Chondrocyte (in vitro differentiated cells): ENCODE results near the gene ZNF263. TPM values are rescaled to one million over a fixed set of nuclear protein-coding genes. Genes with fewer than 3 reads are reported as not detected.
A peak's percentile ranks its signal among the peaks of the same experiment; 100 is the strongest.
"Not testable (repeated sequence)": the region's sequence is repeated elsewhere in the genome, so short reads cannot be mapped to it uniquely, and the experiment has no call there.

ENCODE experiments used
- DNase-seq: peaks from one replicate; pipeline ENCODE4 v3.0.0; 2021; ENCODE audit warnings: mixed read lengths, low spot score
- H3K27ac Mint-ChIP-seq: one replicate; pipeline ENCODE4 v1.8.0; 2021; ENCODE audit warnings: mild to moderate bottlenecking, moderate library complexity, mixed read lengths; ENCODE audit not compliant: unreplicated experiment
- H3K27me3 Mint-ChIP-seq: 2 replicates; pipeline ENCODE4 v1.8.0; 2021; ENCODE audit warnings: low read depth, mixed read lengths
- H3K36me3 Mint-ChIP-seq: 2 replicates; pipeline ENCODE4 v1.8.0; 2021; ENCODE audit warnings: low read depth, mixed read lengths
- H3K4me1 Mint-ChIP-seq: 2 replicates; pipeline ENCODE4 v1.8.0; 2021; ENCODE audit warnings: low read depth, mild to moderate bottlenecking, mixed read lengths
- H3K4me3 Mint-ChIP-seq: one replicate; pipeline ENCODE4 v1.8.0; 2021; ENCODE audit warnings: mild to moderate bottlenecking, moderate library complexity, mixed read lengths; ENCODE audit not compliant: unreplicated experiment
- H3K9me3 Mint-ChIP-seq: 2 replicates; pipeline ENCODE4 v1.8.0; 2021; ENCODE audit warnings: low read depth, mixed read lengths
- total RNA-seq: library from RNA; stranded (reverse); gene quantifications from 3 replicates; pipeline ENCODE4 v1.2.1, GENCODE V29; 2021
- TF ChIP-seq, protein P1 (sequence below): fragments of 200-600 bp; sonication (generic); IDR thresholded peaks from 2 replicates; pipeline ENCODE4 v1.5.0; 2021; ENCODE audit warnings: antibody characterized with exemption, mild to moderate bottlenecking, moderate library complexity

ZNF263 gene
- total RNA-seq, 1 donor from 2014 or later, result 22.9 TPM

GRCh38 chr16:3266873-3267537 lies 16.3 kb upstream of the ZNF263 start:
- H3K4me3 Mint-ChIP-seq, result no peak overlapping the region

GRCh38 chr16:3268294-3268693 lies 15.0 kb upstream of the ZNF263 start:
- Mint-ChIP-seq H3K36me3 (peaks cover 2% of the 10 kb centered on the region), H3K4me3 (no peak overlapping the region), H3K27me3 (no peaks in the 10 kb centered on the region), H3K9me3 (no peaks in the 10 kb centered on the region), H3K27ac (no peak overlapping the region), H3K4me1 (peaks cover 21% of the 10 kb centered on the region)
- no peak for DNase-seq
- TF ChIP-seq, protein P1, sequence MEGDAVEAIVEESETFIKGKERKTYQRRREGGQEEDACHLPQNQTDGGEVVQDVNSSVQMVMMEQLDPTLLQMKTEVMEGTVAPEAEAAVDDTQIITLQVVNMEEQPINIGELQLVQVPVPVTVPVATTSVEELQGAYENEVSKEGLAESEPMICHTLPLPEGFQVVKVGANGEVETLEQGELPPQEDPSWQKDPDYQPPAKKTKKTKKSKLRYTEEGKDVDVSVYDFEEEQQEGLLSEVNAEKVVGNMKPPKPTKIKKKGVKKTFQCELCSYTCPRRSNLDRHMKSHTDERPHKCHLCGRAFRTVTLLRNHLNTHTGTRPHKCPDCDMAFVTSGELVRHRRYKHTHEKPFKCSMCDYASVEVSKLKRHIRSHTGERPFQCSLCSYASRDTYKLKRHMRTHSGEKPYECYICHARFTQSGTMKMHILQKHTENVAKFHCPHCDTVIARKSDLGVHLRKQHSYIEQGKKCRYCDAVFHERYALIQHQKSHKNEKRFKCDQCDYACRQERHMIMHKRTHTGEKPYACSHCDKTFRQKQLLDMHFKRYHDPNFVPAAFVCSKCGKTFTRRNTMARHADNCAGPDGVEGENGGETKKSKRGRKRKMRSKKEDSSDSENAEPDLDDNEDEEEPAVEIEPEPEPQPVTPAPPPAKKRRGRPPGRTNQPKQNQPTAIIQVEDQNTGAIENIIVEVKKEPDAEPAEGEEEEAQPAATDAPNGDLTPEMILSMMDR, result no peak

More at GRCh38 chr16:3266873-3267537, 16.3 kb upstream of the ZNF263 start:
- H3K27me3 Mint-ChIP-seq, result no peaks in the 10 kb centered on the region
- H3K36me3 Mint-ChIP-seq, result peaks cover 2% of the 10 kb centered on the region
- peak overlapping the region; percentile 41 for H3K27ac Mint-ChIP-seq
- TF ChIP-seq, protein P1, result peak; percentile 75
- peaks cover 24% of the 10 kb centered on the region for H3K4me1 Mint-ChIP-seq
- H3K9me3 Mint-ChIP-seq, result no peaks in the 10 kb centered on the region
- no peak for DNase-seq

- H3K9me3 Mint-ChIP-seq, H3K36me3 Mint-ChIP-seq, H3K4me1 Mint-ChIP-seq, H3K4me3 Mint-ChIP-seq, DNase-seq, H3K27ac Mint-ChIP-seq, H3K27me3 Mint-ChIP-seq: not testable (repeated sequence)
Observed at GRCh38 chr16:3270718-3271117, 12.6 kb upstream of the ZNF263 start.

DNA sequence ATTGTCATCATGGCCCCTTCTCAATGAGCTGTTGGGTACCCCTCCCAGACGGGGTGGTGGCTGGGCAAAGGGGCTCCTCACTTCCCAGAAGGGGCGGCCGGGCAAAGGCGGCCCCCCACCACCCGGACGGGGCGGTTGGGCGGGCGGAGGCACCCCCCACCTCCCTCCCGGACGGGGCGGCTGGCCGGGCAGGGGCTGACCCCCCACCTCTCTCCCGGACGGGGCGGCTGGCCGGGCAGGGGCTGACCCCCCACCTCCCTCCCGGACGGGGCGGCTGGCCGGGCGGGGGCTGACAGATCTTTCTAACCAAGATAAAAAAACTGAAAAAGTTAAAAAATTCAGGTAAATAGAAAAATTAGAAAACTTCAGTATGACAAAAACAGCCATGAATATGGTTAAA lies 12.0 kb upstream of the ZNF263 start:
- not testable (repeated sequence) for DNase-seq, H3K9me3 Mint-ChIP-seq, H3K27ac Mint-ChIP-seq, H3K36me3 Mint-ChIP-seq, H3K4me3 Mint-ChIP-seq, H3K27me3 Mint-ChIP-seq, H3K4me1 Mint-ChIP-seq

DNA sequence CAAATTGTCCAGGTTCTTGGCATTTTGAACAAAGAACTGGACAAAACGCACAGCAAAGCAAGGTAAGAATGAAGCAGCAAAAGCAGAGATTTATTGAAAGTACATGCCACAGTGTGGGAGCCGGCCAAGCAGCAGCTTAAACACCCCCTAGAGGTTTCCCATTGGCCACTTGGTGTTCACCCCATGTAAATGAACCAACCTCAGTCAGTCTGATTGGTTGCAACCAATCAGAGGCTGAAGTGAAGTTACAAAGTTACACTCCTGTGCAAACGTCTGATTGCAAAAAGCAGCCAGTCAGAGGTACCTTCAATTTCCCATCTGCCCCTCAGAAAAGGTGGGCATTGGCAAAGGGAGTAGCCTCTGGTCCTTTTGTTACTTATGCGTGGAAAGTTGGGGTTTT lies 8.8 kb upstream of the ZNF263 start:
- Mint-ChIP-seq H3K4me1 (no peaks in the 10 kb centered on the region), H3K36me3 (no peaks in the 10 kb centered on the region), H3K4me3 (no peak overlapping the region), H3K27me3 (peaks cover 5% of the 10 kb centered on the region), H3K27ac (no peak overlapping the region), H3K9me3 (no peaks in the 10 kb centered on the region)
- TF ChIP-seq, protein P1, result no peak
- no peak for DNase-seq

DNA sequence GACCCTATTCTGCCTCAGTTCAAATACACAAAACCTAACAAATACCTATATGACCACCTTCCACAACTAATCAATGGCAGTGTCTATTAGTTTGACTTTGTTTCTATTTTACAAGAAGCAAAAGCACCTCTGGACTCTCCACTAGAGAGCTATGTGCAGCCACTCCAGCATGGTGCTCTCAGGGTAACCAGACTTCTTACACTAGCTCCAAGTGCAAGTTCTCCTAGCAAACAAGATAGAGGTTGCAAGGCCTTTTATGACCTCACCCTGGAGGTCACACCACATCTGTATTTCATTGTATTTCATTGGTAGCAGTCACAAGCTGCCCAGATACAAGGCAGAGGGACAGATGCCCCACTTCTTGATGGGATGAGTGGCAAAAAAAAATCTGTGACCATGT lies 8.3 kb upstream of the ZNF263 start:
- Mint-ChIP-seq H3K27ac (no peak overlapping the region), H3K4me1 (no peaks in the 10 kb centered on the region)

More for the DNA sequence above, 8.3 kb upstream of the ZNF263 start:
- DNase-seq, result no peak
- Mint-ChIP-seq H3K9me3 (no peaks in the 10 kb centered on the region), H3K36me3 (no peaks in the 10 kb centered on the region), H3K27me3 (peaks cover 5% of the 10 kb centered on the region), H3K4me3 (no peak overlapping the region)
- TF ChIP-seq, protein P1, result no peak
